GM23248 (cell line): ENCODE results near the gene RSBN1L.

ENCODE experiments used
- EZH2 ChIP-seq: fragments of 200-600 bp; sonication (generic); IDR thresholded peaks from 2 replicates; pipeline ENCODE4 v1.6.1; 2018; ENCODE audit warnings: antibody characterized with exemption, mild to moderate bottlenecking; ENCODE audit not compliant: insufficient read depth, poor library complexity, severe bottlenecking
- EZH2phosphoT487 ChIP-seq: fragments of 200-600 bp; sonication (generic); IDR thresholded peaks from 2 replicates; pipeline ENCODE4 v1.6.1; 2018; ENCODE audit warnings: antibody characterized with exemption, moderate library complexity, mild to moderate bottlenecking, low read depth; ENCODE audit not compliant: insufficient read depth

GRCh38 chr7:77800730-77801129, 104.5 kb downstream of the RSBN1L start:
- no peak for TF ChIP-seq EZH2
- no peak for TF ChIP-seq EZH2phosphoT487
